Measurements from ENCODE around the gene CADM1.

CADM1 gene

GRCh38 chr11:115168229-115168671, 336.0 kb downstream of the CADM1 start:
- no peak for DNase-seq
- TF ChIP-seq GATA1 (IDR thresholded peaks at IDR 0.05; ENCODE audit: low read depth, low read length), result no peak
- TF ChIP-seq POLR2A (IDR thresholded peaks at IDR 0.05; ENCODE audit: low read length), result no peak

- TF ChIP-seq POLR2A (IDR thresholded peaks at IDR 0.05; ENCODE audit: low read length), result no peak
- no peak for DNase-seq
Observed at GRCh38 chr11:115167456-115167855, 336.8 kb downstream of the CADM1 start.

GRCh38 chr11:115166820-115167219, 337.4 kb downstream of the CADM1 start:
- no peak for TF ChIP-seq POLR2A (IDR thresholded peaks at IDR 0.05; ENCODE audit: low read length)
- no peak for TF ChIP-seq GATA1 (IDR thresholded peaks at IDR 0.05; ENCODE audit: low read depth, low read length)
- no peak for DNase-seq

- TF ChIP-seq GATA1 (IDR thresholded peaks at IDR 0.05; ENCODE audit: low read depth, low read length) (no peak), POLR2A (IDR thresholded peaks at IDR 0.05; ENCODE audit: low read length) (no peak)
- no peak for DNase-seq
Observed at GRCh38 chr11:115164774-115165173, 339.4 kb downstream of the CADM1 start.

- TF ChIP-seq GATA1 (IDR thresholded peaks at IDR 0.05; ENCODE audit: low read depth, low read length) (no peak), POLR2A (IDR thresholded peaks at IDR 0.05; ENCODE audit: low read length) (no peak)
- no peak for DNase-seq
Observed at GRCh38 chr11:115162919-115163318, 341.3 kb downstream of the CADM1 start.

- TF ChIP-seq POLR2A (IDR thresholded peaks at IDR 0.05; ENCODE audit: low read length) (no peak), GATA1 (IDR thresholded peaks at IDR 0.05; ENCODE audit: low read depth, low read length) (no peak)
Observed at GRCh38 chr11:115161876-115162275, 342.3 kb downstream of the CADM1 start.

GRCh38 chr11:115159207-115159606, 345.0 kb downstream of the CADM1 start:
- DNase-seq, result no peak
- no peak for TF ChIP-seq GATA1 (IDR thresholded peaks at IDR 0.05; ENCODE audit: low read depth, low read length)
- no peak for TF ChIP-seq POLR2A (IDR thresholded peaks at IDR 0.05; ENCODE audit: low read length)

More at GRCh38 chr11:115161876-115162275, 342.3 kb downstream of the CADM1 start:
- DNase-seq, result no peak

- no peak for DNase-seq
- TF ChIP-seq POLR2A (IDR thresholded peaks at IDR 0.05; ENCODE audit: low read length) (no peak), GATA1 (IDR thresholded peaks at IDR 0.05; ENCODE audit: low read depth, low read length) (no peak)
Observed at GRCh38 chr11:115158053-115158452, 346.2 kb downstream of the CADM1 start.

GRCh38 chr11:115157247-115157646, 347.0 kb downstream of the CADM1 start:
- TF ChIP-seq GATA1 (IDR thresholded peaks at IDR 0.05; ENCODE audit: low read depth, low read length) (no peak), POLR2A (IDR thresholded peaks at IDR 0.05; ENCODE audit: low read length) (no peak)
- no peak for DNase-seq

- no peak for DNase-seq
- TF ChIP-seq GATA1 (IDR thresholded peaks at IDR 0.05; ENCODE audit: low read depth, low read length) (no peak), POLR2A (IDR thresholded peaks at IDR 0.05; ENCODE audit: low read length) (no peak)
Observed at GRCh38 chr11:115155978-115156377, 348.2 kb downstream of the CADM1 start.

GRCh38 chr11:115155320-115155719, 348.9 kb downstream of the CADM1 start:
- TF ChIP-seq GATA1 (IDR thresholded peaks at IDR 0.05; ENCODE audit: low read depth, low read length) (no peak), POLR2A (IDR thresholded peaks at IDR 0.05; ENCODE audit: low read length) (no peak)
- no peak for DNase-seq

- DNase-seq, result no peak
- TF ChIP-seq GATA1 (IDR thresholded peaks at IDR 0.05; ENCODE audit: low read depth, low read length) (no peak), POLR2A (IDR thresholded peaks at IDR 0.05; ENCODE audit: low read length) (no peak)
Observed at GRCh38 chr11:115154355-115154736, 349.9 kb downstream of the CADM1 start.

- TF ChIP-seq POLR2A (IDR thresholded peaks at IDR 0.05; ENCODE audit: low read length), result no peak
- no peak for DNase-seq
Observed at GRCh38 chr11:115153731-115154354, 350.4 kb downstream of the CADM1 start.

GRCh38 chr11:115153135-115153534, 351.1 kb downstream of the CADM1 start:
- no peak for DNase-seq
- TF ChIP-seq POLR2A (IDR thresholded peaks at IDR 0.05; ENCODE audit: low read length) (no peak), GATA1 (IDR thresholded peaks at IDR 0.05; ENCODE audit: low read depth, low read length) (no peak)

GRCh38 chr11:115151010-115151409, 353.2 kb downstream of the CADM1 start:
- DNase-seq, result no peak
- TF ChIP-seq GATA1 (IDR thresholded peaks at IDR 0.05; ENCODE audit: low read depth, low read length) (no peak), POLR2A (IDR thresholded peaks at IDR 0.05; ENCODE audit: low read length) (no peak)

- DNase-seq, result no peak
- TF ChIP-seq GATA1 (IDR thresholded peaks at IDR 0.05; ENCODE audit: low read depth, low read length), result no peak
- no peak for TF ChIP-seq POLR2A (IDR thresholded peaks at IDR 0.05; ENCODE audit: low read length)
Observed at GRCh38 chr11:115148691-115149090, 355.5 kb downstream of the CADM1 start.
